Measurements from ENCODE around the gene NDN. TPM values are rescaled to one million over a fixed set of nuclear protein-coding genes. Genes with fewer than 3 reads are reported as not detected.
A peak's percentile ranks its signal among the peaks of the same experiment; 100 is the strongest.

Gene NDN
- total and polyA plus RNA-seq, 10 donors: 10.4 to 54.1 (median 26.6) TPM

DNA sequence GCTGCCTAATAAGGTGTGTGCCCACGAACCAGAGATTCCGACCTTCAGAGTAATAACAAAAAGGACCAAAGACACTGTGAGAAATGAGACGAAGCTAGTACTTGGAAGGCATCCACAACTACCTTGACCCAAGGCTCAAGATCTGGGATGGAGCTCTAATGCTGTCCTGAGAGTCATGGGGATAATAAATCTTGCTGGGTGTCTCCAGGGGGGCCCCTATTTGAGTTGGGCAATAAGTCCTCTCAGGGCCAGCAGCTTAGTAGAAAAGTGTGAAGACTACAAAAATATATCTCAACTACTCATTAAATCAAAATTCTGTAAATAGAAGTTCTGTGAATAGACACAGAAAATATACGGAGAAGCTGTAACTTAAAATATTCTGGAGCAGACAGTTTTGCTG lies 2.9 kb upstream of the NDN start:
- TF ChIP-seq POLR2AphosphoS5 (IDR thresholded peaks at IDR 0.05) (no peak), POLR2A (IDR thresholded peaks at IDR 0.05) (no peak)
- TF ChIP-seq, protein P1, sequence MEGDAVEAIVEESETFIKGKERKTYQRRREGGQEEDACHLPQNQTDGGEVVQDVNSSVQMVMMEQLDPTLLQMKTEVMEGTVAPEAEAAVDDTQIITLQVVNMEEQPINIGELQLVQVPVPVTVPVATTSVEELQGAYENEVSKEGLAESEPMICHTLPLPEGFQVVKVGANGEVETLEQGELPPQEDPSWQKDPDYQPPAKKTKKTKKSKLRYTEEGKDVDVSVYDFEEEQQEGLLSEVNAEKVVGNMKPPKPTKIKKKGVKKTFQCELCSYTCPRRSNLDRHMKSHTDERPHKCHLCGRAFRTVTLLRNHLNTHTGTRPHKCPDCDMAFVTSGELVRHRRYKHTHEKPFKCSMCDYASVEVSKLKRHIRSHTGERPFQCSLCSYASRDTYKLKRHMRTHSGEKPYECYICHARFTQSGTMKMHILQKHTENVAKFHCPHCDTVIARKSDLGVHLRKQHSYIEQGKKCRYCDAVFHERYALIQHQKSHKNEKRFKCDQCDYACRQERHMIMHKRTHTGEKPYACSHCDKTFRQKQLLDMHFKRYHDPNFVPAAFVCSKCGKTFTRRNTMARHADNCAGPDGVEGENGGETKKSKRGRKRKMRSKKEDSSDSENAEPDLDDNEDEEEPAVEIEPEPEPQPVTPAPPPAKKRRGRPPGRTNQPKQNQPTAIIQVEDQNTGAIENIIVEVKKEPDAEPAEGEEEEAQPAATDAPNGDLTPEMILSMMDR (IDR thresholded peaks at IDR 0.05 in 8 of 11, conservative IDR thresholded peaks at IDR 0.05 in 3 of 11): no peak
- Histone ChIP-seq H3K4me3 (no peak overlapping the region), H3K9me3 (peaks cover 0 to 14% (median 1%) of the 10 kb centered on the region in 8 donors), H3K27me3 (replicated peaks in 1 of 7) (peaks cover 0 to 23% (median 0%) of the 10 kb centered on the region in 7 donors), H3K36me3 (no peaks in the 10 kb centered on the region), H3K27ac (no peak overlapping the region), H3K4me1 (peaks cover 0 to 8% (median 0%) of the 10 kb centered on the region in 6 donors)
- intact Hi-C loops (cut with DNase I; ENCODE audit: low total_unique reads): no loop called here
- 71 to 77% (median 75%) methylated on average over 4 of the region's 4 CpGs for WGBS, 5 donors
- DNase-seq: no peak

DNA sequence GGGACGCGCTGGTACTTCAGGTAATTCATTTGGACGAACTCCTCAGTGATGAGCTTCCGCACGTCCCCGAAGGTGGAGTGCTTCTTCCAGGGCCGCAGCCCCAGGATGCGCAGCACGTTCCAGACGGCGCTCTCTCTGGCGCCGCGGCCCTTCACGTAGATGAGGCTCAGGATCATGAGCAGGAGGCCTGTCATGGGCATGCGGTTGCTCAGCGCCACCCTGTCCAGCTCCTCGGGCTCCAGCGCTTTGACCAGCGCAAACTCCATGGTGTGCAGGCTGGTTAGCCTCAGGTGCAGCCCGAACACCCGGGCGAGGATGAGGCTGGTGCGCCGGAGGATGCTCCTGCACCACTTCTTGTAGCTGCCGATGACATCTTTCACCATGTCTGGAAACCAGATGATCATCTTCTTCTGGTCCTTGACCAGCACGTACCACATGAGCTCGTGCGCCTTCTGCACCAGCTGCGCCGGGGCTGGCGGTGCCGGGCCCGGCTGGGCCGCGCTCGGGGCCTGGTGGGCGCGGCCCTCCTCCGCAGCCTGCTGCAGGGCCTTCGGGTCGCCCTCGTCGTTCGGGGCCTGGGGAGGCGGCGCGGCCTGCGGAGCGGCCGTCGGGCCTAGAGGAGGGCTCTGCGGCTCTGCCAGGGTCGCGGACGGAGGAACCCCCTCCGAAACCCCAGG lies 501 bp downstream of the NDN start:
- Histone ChIP-seq H3K4me3 (peak overlapping the region; percentile 21 to 70 (median 46)), H3K9me3 (peaks cover 0 to 15% (median 0%) of the 10 kb centered on the region in 8 donors), H3K4me1 (peaks cover 0 to 8% (median 0%) of the 10 kb centered on the region in 6 donors), H3K27ac (peak overlapping the region in 3 of 8 donors; percentile 42 to 54 (median 51)), H3K27me3 (replicated peaks in 1 of 7) (peaks cover 0 to 23% (median 0%) of the 10 kb centered on the region in 7 donors), H3K36me3 (no peaks in the 10 kb centered on the region)
- WGBS, 5 donors: 37 to 50% (median 49%) methylated on average over 14 to 57 of the region's 57 CpGs
- no peak for TF ChIP-seq POLR2A (IDR thresholded peaks at IDR 0.05)
- TF ChIP-seq, protein P1 (IDR thresholded peaks at IDR 0.05 in 8 of 11, conservative IDR thresholded peaks at IDR 0.05 in 3 of 11): no peak
- TF ChIP-seq POLR2AphosphoS5 (IDR thresholded peaks at IDR 0.05): no peak
- intact Hi-C loops (cut with DNase I; ENCODE audit: low total_unique reads): no loop called here
- DNase-seq: no peak

DNA sequence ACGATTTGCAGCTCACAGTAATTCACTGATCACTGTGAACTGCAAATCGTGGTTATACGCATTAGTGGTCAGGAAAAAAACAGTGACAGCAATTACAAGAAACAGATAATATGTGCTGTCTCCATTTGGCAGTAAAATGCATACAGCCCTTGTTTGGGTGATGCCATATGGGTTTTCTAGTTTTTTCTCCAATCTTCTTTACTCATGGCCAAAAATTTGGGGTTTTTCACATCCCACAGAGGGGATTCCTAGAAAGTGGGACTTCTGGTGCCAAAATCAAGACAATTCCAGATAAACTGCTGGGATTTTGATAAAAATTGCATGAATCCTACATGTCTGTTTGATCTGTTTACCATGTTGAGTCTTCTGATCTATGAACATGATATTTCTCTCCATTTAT lies 15.6 kb downstream of the NDN start:
- Histone ChIP-seq H3K9me3 (peaks cover 0 to 5% (median 0%) of the 10 kb centered on the region in 8 donors), H3K4me1 (no peaks in the 10 kb centered on the region), H3K27ac (no peak overlapping the region), H3K4me3 (no peak overlapping the region), H3K36me3 (no peaks in the 10 kb centered on the region), H3K27me3 (replicated peaks in 1 of 7) (no peaks in the 10 kb centered on the region)
- no peak for DNase-seq
- WGBS, 5 donors: 53 to 73% (median 59%) methylated on average over 3 of the region's 3 CpGs
- TF ChIP-seq, protein P1 (IDR thresholded peaks at IDR 0.05 in 8 of 11, conservative IDR thresholded peaks at IDR 0.05 in 3 of 11): no peak
- TF ChIP-seq POLR2AphosphoS5 (IDR thresholded peaks at IDR 0.05) (no peak), POLR2A (IDR thresholded peaks at IDR 0.05) (no peak)
- intact Hi-C loops (cut with DNase I; ENCODE audit: low total_unique reads): no loop called here

DNA sequence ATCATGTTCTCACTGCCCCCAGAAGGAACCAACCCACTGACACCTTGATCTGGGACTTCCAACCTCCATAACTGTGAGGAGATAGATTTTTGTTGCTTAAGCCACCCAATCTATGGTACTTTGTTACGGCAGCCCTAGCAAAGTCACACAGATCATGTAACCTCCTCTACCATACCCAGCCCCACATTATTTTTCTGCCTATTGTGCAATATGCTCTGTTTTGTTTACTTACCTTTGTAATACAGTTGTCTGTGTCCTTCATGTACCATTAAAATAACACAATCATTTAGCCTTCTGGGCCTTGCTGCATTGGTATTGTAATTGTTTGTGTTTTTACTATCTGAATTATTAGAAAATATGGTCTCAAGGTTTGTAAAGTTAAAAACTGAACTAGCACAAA lies 16.1 kb downstream of the NDN start:
- WGBS, 5 donors: 79 to 100% (median 93%) methylated on average over 1 of the region's 1 CpG
- intact Hi-C loops (cut with DNase I; ENCODE audit: low total_unique reads): no loop called here
- Histone ChIP-seq H3K36me3 (no peaks in the 10 kb centered on the region), H3K27me3 (replicated peaks in 1 of 7) (no peaks in the 10 kb centered on the region), H3K27ac (no peak overlapping the region), H3K4me1 (no peaks in the 10 kb centered on the region), H3K9me3 (peaks cover 0 to 5% (median 0%) of the 10 kb centered on the region in 8 donors), H3K4me3 (no peak overlapping the region)
- TF ChIP-seq POLR2A (IDR thresholded peaks at IDR 0.05) (no peak), POLR2AphosphoS5 (IDR thresholded peaks at IDR 0.05) (no peak)
- TF ChIP-seq, protein P1 (IDR thresholded peaks at IDR 0.05 in 8 of 11, conservative IDR thresholded peaks at IDR 0.05 in 3 of 11): no peak
- DNase-seq: no peak

Data from spleen (tissue), 11 donors.